ENCODE results near the gene CDC34.

DNA sequence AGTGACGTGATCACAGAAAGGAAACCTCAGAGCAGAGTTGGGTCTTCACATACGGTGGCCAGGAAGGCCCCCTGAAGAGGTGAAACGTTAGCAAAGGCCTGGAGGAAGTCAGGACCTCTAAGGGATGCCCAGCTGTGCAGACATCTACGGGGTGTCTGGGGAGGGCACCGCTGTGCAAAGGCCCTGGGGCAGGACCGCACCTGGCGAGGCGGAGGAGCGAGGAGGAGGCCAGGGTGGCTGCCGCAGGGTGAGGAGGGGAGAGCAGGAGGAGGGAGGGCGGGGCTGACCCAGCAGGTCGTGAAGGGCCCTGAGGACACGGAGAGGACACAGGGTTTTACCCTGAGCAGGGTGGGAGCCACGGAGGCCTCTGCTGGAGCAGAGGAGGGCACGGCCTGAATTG, 47.1 kb upstream of the CDC34 start:
- TF ChIP-seq, protein P1, sequence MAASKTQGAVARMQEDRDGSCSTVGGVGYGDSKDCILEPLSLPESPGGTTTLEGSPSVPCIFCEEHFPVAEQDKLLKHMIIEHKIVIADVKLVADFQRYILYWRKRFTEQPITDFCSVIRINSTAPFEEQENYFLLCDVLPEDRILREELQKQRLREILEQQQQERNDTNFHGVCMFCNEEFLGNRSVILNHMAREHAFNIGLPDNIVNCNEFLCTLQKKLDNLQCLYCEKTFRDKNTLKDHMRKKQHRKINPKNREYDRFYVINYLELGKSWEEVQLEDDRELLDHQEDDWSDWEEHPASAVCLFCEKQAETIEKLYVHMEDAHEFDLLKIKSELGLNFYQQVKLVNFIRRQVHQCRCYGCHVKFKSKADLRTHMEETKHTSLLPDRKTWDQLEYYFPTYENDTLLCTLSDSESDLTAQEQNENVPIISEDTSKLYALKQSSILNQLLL (CRISPR knock-in tag; IDR thresholded peaks at IDR 0.05; ENCODE audit: borderline replicate concordance), result no peak
- TF ChIP-seq POLR2AphosphoS5 (IDR thresholded peaks at IDR 0.05; ENCODE audit: control insufficient read depth, insufficient read depth, low read depth, low read length), result no peak

All from K562 (cell line).